GM20000 (cell line): ENCODE measurements around the gene SULT4A1.

Experiments
- DNase-seq: peaks from one replicate; pipeline ENCODE4 v3.0.0; 2012; ENCODE audit warnings: low spot score
- CTCF ChIP-seq: IDR thresholded peaks from 2 replicates; pipeline ENCODE4 v1.5.1; 2012; ENCODE audit warnings: mild to moderate bottlenecking, control low read depth; ENCODE audit errors: extremely low read depth, missing control alignments

The SULT4A1 gene

GRCh38 chr22:43900206-43900605 is 37.9 kb upstream of the SULT4A1 start:
- no peak for TF ChIP-seq CTCF
- no peak for DNase-seq

- no peak for DNase-seq
- no peak for TF ChIP-seq CTCF
Observed at GRCh38 chr22:43897751-43898261, 35.5 kb upstream of the SULT4A1 start.

GRCh38 chr22:43895986-43896645 is 33.8 kb upstream of the SULT4A1 start:
- DNase-seq = no peak
- no peak for TF ChIP-seq CTCF

- TF ChIP-seq CTCF = no peak
- DNase-seq = no peak
Observed at GRCh38 chr22:43894122-43894521, 31.8 kb upstream of the SULT4A1 start.

GRCh38 chr22:43893266-43893665 is 31.0 kb upstream of the SULT4A1 start:
- no peak for DNase-seq
- no peak for TF ChIP-seq CTCF

GRCh38 chr22:43892183-43892894 is 30.0 kb upstream of the SULT4A1 start:
- no peak for TF ChIP-seq CTCF
- DNase-seq = no peak
